NCI-H345 (cell line): ENCODE data around the gene ANKS1B.
A peak's percentile ranks its signal among the peaks of the same experiment; 100 is the strongest.

Experiments used
- DNase-seq: peaks from one replicate; lab custom pipeline; 2025; lab: John Stamatoyannopoulos, UW

ANKS1B gene

GRCh38 chr12:99267038-99267437, 717.7 kb downstream of the ANKS1B start:
- DNase-seq: no peak

GRCh38 chr12:99265648-99266047, 719.1 kb downstream of the ANKS1B start:
- DNase-seq: no peak

- DNase-seq: no peak
Observed at GRCh38 chr12:99261256-99261655, 723.5 kb downstream of the ANKS1B start.

GRCh38 chr12:99260456-99260996, 724.2 kb downstream of the ANKS1B start:
- DNase-seq: no peak

- peak; percentile 3 for DNase-seq
Observed at GRCh38 chr12:99259040-99259934, 725.4 kb downstream of the ANKS1B start.

- no peak for DNase-seq
Observed at GRCh38 chr12:99257672-99258071, 727.1 kb downstream of the ANKS1B start.

GRCh38 chr12:99253068-99253467, 731.7 kb downstream of the ANKS1B start:
- no peak for DNase-seq

- DNase-seq: no peak
Observed at GRCh38 chr12:99250091-99250490, 734.6 kb downstream of the ANKS1B start.

GRCh38 chr12:99249543-99249942, 735.2 kb downstream of the ANKS1B start:
- no peak for DNase-seq

- DNase-seq: peak; percentile 32
Observed at GRCh38 chr12:99237907-99238538, 746.7 kb downstream of the ANKS1B start.

GRCh38 chr12:99235381-99235780, 749.4 kb downstream of the ANKS1B start:
- no peak for DNase-seq

- DNase-seq: no peak
Observed at GRCh38 chr12:99234702-99235101, 750.0 kb downstream of the ANKS1B start.

GRCh38 chr12:99232324-99232723, 752.4 kb downstream of the ANKS1B start:
- peak; percentile 15 for DNase-seq

- no peak for DNase-seq
Observed at GRCh38 chr12:99231031-99231430, 753.7 kb downstream of the ANKS1B start.

GRCh38 chr12:99224237-99224636, 760.5 kb downstream of the ANKS1B start:
- DNase-seq: no peak

GRCh38 chr12:99223579-99223978, 761.2 kb downstream of the ANKS1B start:
- no peak for DNase-seq

GRCh38 chr12:99213047-99213446, 771.7 kb downstream of the ANKS1B start:
- no peak for DNase-seq

- no peak for DNase-seq
Observed at GRCh38 chr12:99212275-99212674, 772.5 kb downstream of the ANKS1B start.

GRCh38 chr12:99205111-99205510, 779.6 kb downstream of the ANKS1B start:
- DNase-seq: no peak

- no peak for DNase-seq
Observed at GRCh38 chr12:99201906-99202645, 782.7 kb downstream of the ANKS1B start.

GRCh38 chr12:99200711-99201384, 783.9 kb downstream of the ANKS1B start:
- DNase-seq: no peak

- DNase-seq: no peak
Observed at GRCh38 chr12:99195474-99195873, 789.3 kb downstream of the ANKS1B start.
